NT2/D1 (cell line): Measurements from ENCODE around the gene SLC2A3.
"Not testable (repeated sequence)": the region's sequence is repeated elsewhere in the genome, so short reads cannot be mapped to it uniquely, and the experiment has no call there.

Source experiments
- DNase-seq: peaks from one replicate; pipeline ENCODE4 v3.0.0-alpha.2; 2011; ENCODE audit warnings: low read depth, low spot score
- H3K27me3 ChIP-seq: 2 replicates; pipeline ENCODE4 v1.6.0; 2011; ENCODE audit warnings: mild to moderate bottlenecking; ENCODE audit not compliant: insufficient read length, insufficient read depth
- H3K36me3 ChIP-seq: 2 replicates; pipeline ENCODE4 v1.6.1; 2011; ENCODE audit warnings: mild to moderate bottlenecking, low read length, mixed read lengths; ENCODE audit not compliant: insufficient read depth, insufficient read length
- H3K4me1 ChIP-seq: 2 replicates; pipeline ENCODE4 v1.5.1; 2011; ENCODE audit not compliant: insufficient read depth, insufficient read length
- H3K4me3 ChIP-seq: 2 replicates; pipeline ENCODE4 v1.5.1; 2011; ENCODE audit warnings: low read depth; ENCODE audit not compliant: insufficient read length
- H3K9ac ChIP-seq: 2 replicates; pipeline ENCODE4 v1.6.0; 2011; ENCODE audit warnings: low read depth; ENCODE audit not compliant: insufficient read length
- H3K9me3 ChIP-seq: 2 replicates; pipeline ENCODE4 v1.5.1; 2011; ENCODE audit warnings: mild to moderate bottlenecking, low read length; ENCODE audit not compliant: insufficient read depth
- SUZ12 ChIP-seq: IDR thresholded peaks from 2 replicates; pipeline ENCODE4 v1.6.1; 2011; ENCODE audit not compliant: insufficient read length, insufficient read depth; ENCODE audit errors: extremely low read depth
- YY1 ChIP-seq: IDR thresholded peaks from 2 replicates; pipeline ENCODE4 v1.6.1; 2011; ENCODE audit not compliant: insufficient read length, insufficient read depth
- ZNF274 ChIP-seq: IDR thresholded peaks from 2 replicates; pipeline ENCODE4 v1.6.1; 2011; ENCODE audit warnings: mild to moderate bottlenecking, low read depth, low read length

SLC2A3 gene

DNA sequence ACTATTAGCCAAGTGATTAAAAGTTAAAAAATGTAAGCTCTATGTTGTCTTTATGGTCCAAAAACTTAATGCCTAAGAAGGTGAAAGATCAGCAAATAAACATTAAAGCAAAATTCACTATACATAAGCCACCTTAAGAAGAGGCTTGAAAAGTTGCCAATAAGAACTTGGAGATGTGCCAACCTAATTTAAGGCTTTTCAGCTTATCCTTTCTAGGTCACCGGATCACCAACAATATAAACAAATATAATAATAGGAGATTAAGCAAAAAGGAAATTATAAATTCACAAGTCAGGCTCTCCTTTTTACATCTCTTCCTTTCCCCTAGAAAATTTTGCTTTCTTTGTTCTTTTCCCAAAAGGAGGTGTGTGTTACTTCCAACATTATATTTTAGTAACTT lies 30.9 kb downstream of the SLC2A3 start:
- Histone ChIP-seq H3K9me3 (no peaks in the 10 kb centered on the region), H3K9ac (peak overlapping the region; percentile 72), H3K4me3 (no peak overlapping the region), H3K36me3 (peaks cover 7% of the 10 kb centered on the region), H3K27me3 (no peaks in the 10 kb centered on the region), H3K4me1 (peaks cover 13% of the 10 kb centered on the region)
- no peak for TF ChIP-seq ZNF274
- TF ChIP-seq YY1 = no peak
- TF ChIP-seq SUZ12 = no peak
- DNase-seq = no peak

DNA sequence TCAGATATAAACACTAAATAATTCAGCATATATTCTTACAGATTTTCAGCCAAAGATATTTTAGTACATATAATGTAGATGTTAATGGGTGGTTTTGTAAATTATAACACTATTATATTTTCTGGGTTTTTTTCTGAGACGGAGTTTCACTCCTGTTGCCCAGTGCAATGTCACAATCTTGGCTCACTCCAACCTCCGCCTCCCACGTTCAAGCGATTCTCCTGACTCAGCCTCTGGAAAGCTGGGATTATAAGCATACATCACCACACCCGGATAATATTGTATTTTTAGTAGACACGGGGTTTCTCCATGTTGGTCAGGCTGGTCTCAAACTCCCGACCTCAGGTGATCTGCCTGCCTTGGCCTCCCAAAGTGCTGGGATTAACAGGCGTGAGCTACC lies 33.6 kb downstream of the SLC2A3 start:
- H3K9ac ChIP-seq, H3K9me3 ChIP-seq, H3K4me3 ChIP-seq, DNase-seq, H3K27me3 ChIP-seq, H3K4me1 ChIP-seq: not testable (repeated sequence)
- H3K36me3 ChIP-seq = peaks cover 24% of the 10 kb centered on the region

DNA sequence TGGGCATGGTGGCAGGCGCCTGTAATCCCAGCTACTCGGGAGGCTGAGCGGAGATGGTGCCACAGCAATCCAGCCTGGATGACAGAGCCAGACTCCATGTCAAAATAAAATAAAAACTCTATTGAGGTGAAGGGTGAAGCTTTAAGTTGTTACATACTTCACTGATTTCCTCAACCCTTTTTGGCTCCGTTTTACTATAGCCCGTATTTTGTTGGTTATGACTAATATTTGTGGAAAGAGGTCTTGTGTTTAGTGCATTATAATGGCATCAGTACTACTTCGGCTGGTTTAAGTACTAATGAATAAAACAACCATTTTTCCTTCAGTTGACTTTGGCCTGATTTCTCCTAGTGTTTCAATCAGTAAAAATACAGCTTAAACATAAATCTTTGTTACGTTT lies 36.2 kb downstream of the SLC2A3 start:
- no peak for DNase-seq
- Histone ChIP-seq H3K36me3 (peaks cover 40% of the 10 kb centered on the region), H3K4me1 (no peaks in the 10 kb centered on the region), H3K4me3 (no peak overlapping the region), H3K27me3 (no peaks in the 10 kb centered on the region), H3K9me3 (no peaks in the 10 kb centered on the region), H3K9ac (no peak overlapping the region)
- TF ChIP-seq ZNF274 (no peak), YY1 (no peak), SUZ12 (no peak)

DNA sequence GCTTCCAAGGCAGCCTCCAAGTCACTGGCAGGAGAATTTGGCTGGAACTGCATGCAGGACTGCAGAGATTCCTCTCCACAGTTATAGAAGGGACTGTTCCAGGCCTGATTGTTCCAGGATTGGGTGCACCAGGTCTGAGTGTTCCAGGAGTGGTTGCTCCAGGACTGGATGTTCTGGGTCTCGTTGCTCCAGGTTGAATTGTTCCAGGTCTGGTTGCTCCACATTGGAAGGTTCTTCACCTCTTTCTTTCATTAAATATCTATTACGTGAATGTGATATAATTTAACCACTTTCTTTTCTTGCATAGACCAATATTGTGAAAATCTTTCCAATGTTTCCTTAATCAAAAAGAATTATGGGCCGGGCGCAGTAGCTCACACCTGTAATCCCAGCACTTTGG lies 39.3 kb downstream of the SLC2A3 start:
- not testable (repeated sequence) for H3K9me3 ChIP-seq, H3K4me3 ChIP-seq, DNase-seq, H3K4me1 ChIP-seq, H3K9ac ChIP-seq, H3K27me3 ChIP-seq
- peaks cover 40% of the 10 kb centered on the region for H3K36me3 ChIP-seq

DNA sequence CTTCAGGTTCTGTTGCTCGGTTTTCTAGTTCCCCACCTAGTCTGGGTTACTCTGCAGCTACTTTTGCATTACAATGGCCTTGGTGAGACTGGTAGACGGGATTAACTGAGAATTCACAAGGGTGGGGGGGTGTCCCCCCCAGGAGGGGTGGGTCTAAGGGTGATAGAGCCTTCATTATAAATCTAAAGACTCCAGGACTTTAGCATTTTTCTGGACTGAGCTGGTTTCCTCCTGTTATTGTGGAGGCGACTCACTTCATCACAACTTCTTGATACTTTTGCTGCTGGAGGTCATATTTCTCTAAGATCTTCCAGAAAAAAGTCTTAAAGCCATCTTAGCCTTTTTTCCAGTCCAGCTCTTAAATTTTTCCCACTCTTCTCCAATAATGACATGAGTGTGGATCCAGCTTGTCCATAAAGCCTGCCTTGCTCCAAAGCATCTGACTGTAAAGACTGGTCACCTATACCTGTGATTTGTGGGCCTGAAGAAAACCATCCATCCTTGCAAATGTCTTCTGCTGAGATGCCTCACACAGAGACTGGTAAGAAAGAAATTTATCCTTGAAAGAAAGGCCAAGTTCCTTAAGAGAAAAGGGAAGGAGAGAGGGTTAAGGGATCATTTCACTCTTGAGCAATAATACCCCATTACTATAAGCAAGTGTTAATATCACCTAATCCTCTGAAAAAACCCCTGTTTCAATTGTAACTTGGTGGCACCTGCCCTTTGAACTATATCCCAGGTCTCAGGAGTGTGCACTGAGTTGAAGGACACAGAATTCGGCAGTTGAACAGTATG lies 43.6 kb downstream of the SLC2A3 start:
- DNase-seq = no peak
- H3K36me3 ChIP-seq = peaks cover 26% of the 10 kb centered on the region
- no peak overlapping the region for H3K4me3 ChIP-seq
- H3K9ac ChIP-seq = peak overlapping the region; percentile 65
- peaks cover 2% of the 10 kb centered on the region for H3K4me1 ChIP-seq
- H3K27me3 ChIP-seq = no peaks in the 10 kb centered on the region
- TF ChIP-seq YY1 (no peak), SUZ12 (no peak), ZNF274 (no peak)
- no peaks in the 10 kb centered on the region for H3K9me3 ChIP-seq

DNA sequence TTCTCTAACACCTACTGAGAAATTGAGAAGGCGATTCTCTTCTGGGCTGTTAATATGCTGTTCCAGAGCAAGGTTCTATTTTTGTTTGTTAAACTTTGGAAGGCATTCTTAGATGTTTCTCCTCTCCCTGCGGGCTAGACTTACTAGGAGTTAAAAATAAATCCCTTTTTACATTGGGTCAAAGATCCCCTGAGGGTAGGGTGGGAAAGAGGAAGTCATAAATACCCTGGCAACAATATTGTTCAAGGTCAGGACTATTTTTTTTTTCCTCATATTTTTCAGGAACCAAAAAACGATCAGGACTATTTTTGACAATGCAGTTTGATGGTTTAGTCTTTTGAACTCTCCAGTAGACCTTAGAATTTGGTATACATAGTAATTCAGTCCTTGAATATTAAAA lies 51.3 kb downstream of the SLC2A3 start:
- Histone ChIP-seq H3K4me3 (no peak overlapping the region), H3K9me3 (peaks cover 14% of the 10 kb centered on the region; the same call in 1 of the 2 replicates), H3K36me3 (peaks cover 24% of the 10 kb centered on the region), H3K27me3 (no peaks in the 10 kb centered on the region), H3K9ac (no peak overlapping the region), H3K4me1 (peaks cover 1% of the 10 kb centered on the region)
- DNase-seq = no peak
- no peak for TF ChIP-seq ZNF274

DNA sequence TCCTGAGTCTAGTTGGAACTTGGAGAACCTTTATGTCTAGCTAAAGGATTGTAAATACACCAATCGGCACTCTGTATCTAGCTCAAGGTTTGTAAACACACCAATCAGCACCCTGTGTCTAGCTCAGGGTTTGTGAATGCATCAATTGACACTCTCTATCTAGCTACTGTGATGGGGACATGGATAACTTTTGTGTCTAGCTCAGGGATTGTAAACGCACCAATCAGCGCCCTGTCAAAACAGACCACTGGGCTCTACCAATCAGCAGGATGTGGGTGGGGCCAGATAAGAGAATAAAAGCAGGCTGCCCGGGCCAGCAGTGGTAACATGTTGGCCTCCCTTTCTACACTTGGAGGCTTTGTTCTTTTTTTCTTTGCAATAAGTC lies 54.3 kb downstream of the SLC2A3 start:
- not testable (repeated sequence) for H3K9ac ChIP-seq, H3K4me1 ChIP-seq, H3K27me3 ChIP-seq, H3K4me3 ChIP-seq, DNase-seq
- peaks cover 14% of the 10 kb centered on the region; the same call in 1 of the 2 replicates for H3K9me3 ChIP-seq
- peaks cover 17% of the 10 kb centered on the region for H3K36me3 ChIP-seq

DNA sequence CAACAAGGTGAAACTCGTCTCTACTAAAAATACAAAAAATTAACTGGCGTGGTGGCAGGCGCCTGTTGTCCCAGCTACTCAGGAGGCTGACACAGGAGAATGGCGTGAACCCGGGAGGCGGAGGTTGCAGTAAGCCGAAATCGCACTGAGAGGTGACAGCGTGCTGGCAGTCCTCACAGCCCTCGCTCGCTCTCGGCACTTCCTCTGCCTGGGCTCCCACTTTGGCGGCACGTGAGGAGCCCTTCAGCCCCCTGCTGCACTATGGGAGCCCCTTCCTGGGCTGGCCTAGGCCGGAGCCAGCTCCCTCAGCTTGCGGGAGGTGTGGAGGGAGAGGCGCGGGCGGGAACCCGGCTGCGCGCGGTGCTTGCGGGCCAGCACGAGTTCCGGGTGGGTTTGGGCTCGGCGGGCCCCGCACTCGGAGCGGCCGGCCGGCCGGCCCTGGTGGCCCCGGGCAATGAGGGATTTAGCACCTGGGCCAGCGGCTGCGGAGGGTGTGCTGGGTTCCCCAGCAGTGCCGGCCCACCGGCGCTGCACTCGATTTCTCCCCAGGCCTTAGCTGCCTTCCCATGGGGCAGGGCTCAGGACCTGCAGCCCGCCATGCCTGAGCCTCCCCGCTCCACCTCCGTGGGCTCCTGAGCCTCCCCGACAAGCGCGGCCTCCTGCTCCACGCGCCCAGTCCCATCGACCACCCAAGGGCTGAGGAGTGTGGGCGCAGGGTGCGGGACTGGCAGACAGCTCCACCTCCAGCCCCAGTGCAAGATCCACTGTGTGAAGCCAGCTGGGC lies 54.8 kb downstream of the SLC2A3 start:
- not testable (repeated sequence) for H3K27me3 ChIP-seq, H3K4me3 ChIP-seq, DNase-seq, H3K9ac ChIP-seq, H3K4me1 ChIP-seq
- Histone ChIP-seq H3K9me3 (peaks cover 14% of the 10 kb centered on the region; the same call in 1 of the 2 replicates), H3K36me3 (peaks cover 17% of the 10 kb centered on the region)
